ENCODE measurements around the gene FAS.

FAS gene

DNA sequence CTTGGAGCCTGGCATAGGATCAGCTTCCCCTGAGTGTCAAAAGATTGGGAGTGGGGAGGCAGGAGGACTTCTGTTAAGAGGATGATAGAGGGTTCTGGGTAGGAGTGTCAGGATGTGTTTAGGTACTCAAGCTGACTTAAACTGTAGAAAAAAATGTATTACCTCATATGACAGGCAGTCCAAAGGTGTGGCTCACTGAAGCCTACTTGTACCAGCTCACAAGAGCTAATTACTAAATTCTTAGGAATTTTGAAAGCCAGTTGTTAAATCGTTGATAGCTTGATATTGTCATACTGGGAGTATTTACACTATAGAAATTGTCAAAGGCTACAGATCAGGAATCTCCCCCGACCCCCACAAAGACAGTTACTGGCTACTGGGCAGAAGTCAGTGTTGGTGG lies 32.1 kb downstream of the FAS start:
- TF ChIP-seq CTCF (IDR thresholded peaks at IDR 0.05; ENCODE audit: insufficient read depth, low read length, missing control alignments), result no peak
- ChIA-PET POLR2A (no interaction called here), CTCF (interaction anchor here (0.9 to 6.5 kb wide), 5 partner anchors 15 to 195 kb away, joined by 3 to 73 read pairs (median 11); no protein-coding TSS in a partner anchor)
- no peak overlapping the region for H3K4me3 ChIP-seq (ENCODE audit: low read depth, low read length)
- no peak for DNase-seq (ENCODE audit: low read depth, low spot score)

- CTCF ChIA-PET, result interaction anchor here (1.2 to 6.5 kb wide), 9 partner anchors 12 to 193 kb away, joined by 3 to 73 read pairs (median 6); partner anchors contain the start of gene CH25H
- no peak for TF ChIP-seq CTCF (IDR thresholded peaks at IDR 0.05; ENCODE audit: insufficient read depth, low read length, missing control alignments)
- H3K4me3 ChIP-seq (ENCODE audit: low read depth, low read length), result no peak overlapping the region
- POLR2A ChIA-PET, result no interaction called here
- DNase-seq (ENCODE audit: low read depth, low spot score), result no peak
These were observed 34.9 kb downstream of the FAS start for GRCh38 chr10:89025453-89025852.

DNA sequence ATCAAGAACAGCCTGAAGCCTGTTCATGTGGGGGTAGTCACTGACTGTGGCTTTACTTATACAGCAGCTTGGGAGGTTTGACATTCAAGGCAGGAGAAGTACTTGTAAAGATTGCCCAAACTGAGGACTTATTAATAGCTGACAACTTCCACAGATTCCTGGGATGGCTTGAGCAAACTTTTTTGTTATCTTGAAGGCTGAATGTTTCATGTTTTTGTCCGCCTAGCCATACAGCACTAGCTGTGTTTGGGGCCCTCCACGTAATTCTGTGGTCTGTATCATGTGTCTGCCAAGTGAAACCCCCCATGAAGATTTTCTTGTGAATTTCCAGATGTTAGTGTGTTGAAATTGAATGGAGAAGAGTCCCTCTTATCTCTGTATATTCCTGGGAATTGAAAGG lies 38.6 kb downstream of the FAS start:
- POLR2A ChIA-PET, result interaction anchor here (1.4 to 1.6 kb wide), 2 partner anchors 175 to 186 kb away, joined by 6 read pairs; no protein-coding TSS in a partner anchor
- no peak for TF ChIP-seq CTCF (IDR thresholded peaks at IDR 0.05; ENCODE audit: insufficient read depth, low read length, missing control alignments)
- no peak for DNase-seq (ENCODE audit: low read depth, low spot score)
- no peak overlapping the region for H3K4me3 ChIP-seq (ENCODE audit: low read depth, low read length)
- CTCF ChIA-PET, result interaction anchor here (0.6 to 4.7 kb wide), 64 partner anchors 9 to 346 kb away, joined by 3 to 225 read pairs (median 5); partner anchors contain the start of genes CH25H, FAS and LIPA

DNA sequence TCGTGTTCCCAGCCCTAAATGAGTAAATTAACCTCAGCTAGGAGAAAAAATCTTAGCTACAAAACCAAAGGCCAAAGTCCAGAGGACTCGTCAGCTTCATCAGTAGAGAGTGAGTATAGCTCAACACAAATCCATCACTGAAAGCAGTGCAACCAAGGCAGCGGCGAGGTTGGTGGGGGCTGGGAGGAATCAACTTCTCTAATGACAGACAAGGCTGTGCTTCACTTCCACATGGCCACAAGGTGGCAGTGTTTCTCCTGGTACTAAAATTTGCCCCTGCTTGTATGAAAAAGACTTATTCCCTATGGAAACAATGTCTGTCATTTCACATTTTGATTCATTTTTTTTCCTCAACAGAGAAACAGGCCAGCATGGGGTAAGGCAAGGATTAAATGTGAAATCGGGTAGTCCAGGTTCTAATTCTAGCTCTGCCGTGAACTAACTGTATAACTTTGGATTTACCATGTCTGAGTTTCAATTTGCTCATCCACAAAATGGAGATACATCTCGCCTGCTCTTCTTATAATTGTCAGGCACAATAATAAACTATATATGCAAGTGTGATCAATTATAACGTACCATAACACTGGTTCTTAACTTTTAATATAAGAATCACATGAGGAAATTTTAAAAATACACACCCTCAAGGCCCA lies 39.3 kb downstream of the FAS start:
- CTCF ChIA-PET, result interaction anchor here (0.6 to 4.7 kb wide), 68 partner anchors 8 to 345 kb away, joined by 3 to 225 read pairs (median 5); partner anchors contain the start of genes CH25H, FAS and LIPA
- POLR2A ChIA-PET, result interaction anchor here (1.4 to 1.6 kb wide), 2 partner anchors 174 to 185 kb away, joined by 6 read pairs; no protein-coding TSS in a partner anchor

DNA sequence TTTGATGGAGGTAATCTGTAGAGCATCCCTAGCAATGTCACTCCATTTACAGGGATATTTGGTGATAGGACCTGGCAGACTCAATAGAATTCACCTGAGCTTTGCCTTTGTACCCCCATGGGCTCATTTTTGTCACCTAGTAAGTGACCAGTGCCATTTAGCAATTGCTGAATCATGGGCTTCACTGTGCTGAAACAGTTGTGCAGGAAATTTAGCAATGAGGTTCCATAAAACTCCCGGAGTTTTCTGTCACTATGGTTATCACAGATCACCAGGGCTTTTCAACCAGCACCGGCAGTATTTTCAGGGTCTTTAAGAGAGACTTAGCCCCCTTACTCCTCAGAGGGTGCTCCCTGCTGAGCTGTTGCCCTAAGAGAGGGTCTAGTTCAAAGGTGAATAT lies 40.2 kb downstream of the FAS start:
- TF ChIP-seq CTCF (IDR thresholded peaks at IDR 0.05; ENCODE audit: insufficient read depth, low read length, missing control alignments), result no peak
- DNase-seq (ENCODE audit: low read depth, low spot score), result no peak
- no peak overlapping the region for H3K4me3 ChIP-seq (ENCODE audit: low read depth, low read length)
- CTCF ChIA-PET, result interaction anchor here (0.8 to 4.7 kb wide), 19 partner anchors 10 to 451 kb away, joined by 3 to 225 read pairs (median 9); partner anchors contain the start of gene CH25H
- POLR2A ChIA-PET, result interaction anchor here (0.6 kb wide), 1 partner anchor 191 kb away, joined by 3 read pairs; no protein-coding TSS in a partner anchor

More for the DNA sequence above, 39.3 kb downstream of the FAS start:
- DNase-seq (ENCODE audit: low read depth, low spot score), result peak; percentile 29
- H3K4me3 ChIP-seq (ENCODE audit: low read depth, low read length), result no peak overlapping the region
- TF ChIP-seq CTCF (IDR thresholded peaks at IDR 0.05; ENCODE audit: insufficient read depth, low read length, missing control alignments), result peak; percentile 75

DNA sequence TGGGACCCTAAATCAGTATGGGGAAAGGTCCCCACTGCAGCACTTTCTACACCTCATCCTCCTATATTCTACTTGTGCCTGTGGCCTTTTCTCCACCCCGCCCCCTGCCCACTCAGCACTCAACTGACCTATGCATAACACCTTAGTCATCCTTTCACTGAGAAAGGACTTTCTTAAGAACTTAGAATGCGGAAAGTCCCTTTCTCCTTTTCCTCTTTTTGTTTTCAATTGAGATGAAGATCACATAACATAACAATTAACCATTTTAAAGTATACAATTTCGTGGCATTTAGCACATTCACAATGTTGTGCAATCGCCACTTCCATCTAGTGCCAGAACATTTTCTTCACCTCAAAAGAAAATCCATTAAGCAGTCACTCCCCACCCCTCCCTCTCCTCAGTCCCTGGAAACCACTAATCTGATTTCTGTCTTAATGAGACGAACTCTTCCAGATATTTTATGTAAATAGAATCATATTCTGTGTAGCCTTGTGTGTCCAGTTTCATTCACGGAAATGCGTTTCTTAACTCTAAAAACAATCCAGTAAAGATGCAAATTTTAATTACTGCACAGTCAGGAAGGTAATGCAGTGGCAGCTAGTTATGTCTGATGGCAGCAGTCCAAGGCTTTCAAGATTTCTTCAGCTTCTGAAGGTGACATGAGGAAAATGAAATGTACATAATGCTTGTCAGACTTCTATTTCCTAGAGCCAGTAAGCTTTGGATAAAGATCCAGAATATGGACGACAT lies 41.7 kb downstream of the FAS start:
- peak; percentile 59 for DNase-seq (ENCODE audit: low read depth, low spot score)
- no peak overlapping the region for H3K4me3 ChIP-seq (ENCODE audit: low read depth, low read length)
- CTCF ChIA-PET, result interaction anchor here (1.1 to 4.7 kb wide), 6 partner anchors 24 to 187 kb away, joined by 3 to 225 read pairs (median 92); partner anchors contain the start of gene CH25H
- no peak for TF ChIP-seq CTCF (IDR thresholded peaks at IDR 0.05; ENCODE audit: insufficient read depth, low read length, missing control alignments)
- POLR2A ChIA-PET, result no interaction called here
